IMR-90 (cell line): ENCODE results near the gene LAMC3. TPM values are rescaled to one million over a fixed set of nuclear protein-coding genes. Genes with fewer than 3 reads are reported as not detected.

Source experiments
- ATAC-seq: fragments of 200-7000 bp; cut with Tn5 transposase; 2 replicates; pipeline ENCODE4 v1.9.1; 2020; ENCODE audit warnings: low read depth, mild to moderate bottlenecking, moderate library complexity
- BruUV-seq: library from RNA; stranded (reverse); fragments of 400-500 nt; replicated peaks from 2 replicates; lab custom pipeline; 2021; lab: Mats Ljungman, UMichigan
- CTCF ChIA-PET: fragments of 300-600 bp; formaldehyde crosslinking; extraction: SDS; loops from one replicate; lab custom pipeline; 2021; ENCODE audit warnings: antibody characterized with exemption; lab: Yijun Ruan, JAX
- POLR2A ChIA-PET: fragments of 300-600 bp; sonication (Branson Sonifier 250); formaldehyde crosslinking; loops from one replicate; lab custom pipeline; 2022; ENCODE audit warnings: antibody characterized with exemption; ENCODE audit not compliant: unreplicated experiment; lab: Charles Lee
- DNase-seq: peaks from one replicate; pipeline ENCODE4 v3.0.0; 2013
- H2AFZ ChIP-seq: replicated peaks from 2 replicates; pipeline ENCODE3; 2013; ENCODE audit warnings: low read length, mild to moderate bottlenecking; ENCODE audit not compliant: poor library complexity
- H2AK5ac ChIP-seq: 2 replicates; pipeline ENCODE4 v1.6.1; 2013; ENCODE audit warnings: low read depth, low read length, inconsistent platforms
- H2AK9ac ChIP-seq: replicated peaks from 2 replicates; pipeline ENCODE3; 2013; ENCODE audit warnings: mild to moderate bottlenecking, low read depth, low read length, moderate library complexity; ENCODE audit not compliant: poor library complexity
- H2BK120ac ChIP-seq: 2 replicates; pipeline ENCODE4 v1.6.1; 2013; ENCODE audit warnings: low read depth, low read length, inconsistent platforms
- H2BK15ac ChIP-seq: 3 replicates; pipeline ENCODE4 v1.6.1; 2013; ENCODE audit warnings: low read depth, low read length, inconsistent platforms
- H2BK20ac ChIP-seq: 2 replicates; pipeline ENCODE4 v1.6.1; 2013; ENCODE audit warnings: low read depth, mild to moderate bottlenecking, inconsistent platforms, low read length, moderate library complexity
- H2BK5ac ChIP-seq: 2 replicates; pipeline ENCODE4 v1.6.1; 2013; ENCODE audit warnings: mild to moderate bottlenecking, low read depth, low read length, inconsistent platforms; ENCODE audit not compliant: poor library complexity, severe bottlenecking
- H3K14ac ChIP-seq: replicated peaks from 2 replicates; pipeline ENCODE4 v1.6.1; 2013; ENCODE audit warnings: low read depth, low read length, inconsistent platforms
- H3K18ac ChIP-seq: 2 replicates; pipeline ENCODE4 v1.6.1; 2013; ENCODE audit warnings: low read depth, low read length, control low read depth
- H3K23ac ChIP-seq: 2 replicates; pipeline ENCODE4 v1.6.1; 2013; ENCODE audit warnings: low read depth, low read length, inconsistent platforms
- H3K27ac ChIP-seq: 2 replicates; pipeline ENCODE4 v1.5.1; 2013; ENCODE audit warnings: mild to moderate bottlenecking, control low read depth, low read length; ENCODE audit not compliant: insufficient read depth
- H3K27me3 ChIP-seq: 2 replicates; pipeline ENCODE4 v1.6.1; 2013; ENCODE audit warnings: low read length; ENCODE audit not compliant: control insufficient read depth, insufficient read depth
- H3K36me3 ChIP-seq: 2 replicates; pipeline ENCODE4 v1.6.1; 2013; ENCODE audit warnings: low read length, mixed read lengths; ENCODE audit not compliant: control insufficient read depth, insufficient read depth
- H3K4ac ChIP-seq: 2 replicates; pipeline ENCODE4 v1.6.1; 2013; ENCODE audit warnings: low read depth, low read length, inconsistent platforms
- H3K4me1 ChIP-seq: 2 replicates; pipeline ENCODE4 v1.6.1; 2013; ENCODE audit warnings: low read length, mixed read lengths; ENCODE audit not compliant: control insufficient read depth, insufficient read depth
- H3K4me2 ChIP-seq: 2 replicates; pipeline ENCODE4 v1.6.1; 2013; ENCODE audit warnings: low read depth, mild to moderate bottlenecking, control low read depth, low read length, moderate library complexity
- H3K4me3 ChIP-seq: 2 replicates; pipeline ENCODE4 v1.5.1; 2013; ENCODE audit warnings: low read depth, mild to moderate bottlenecking, control low read depth, low read length, moderate library complexity; ENCODE audit not compliant: insufficient read depth
- H3K56ac ChIP-seq: 2 replicates; pipeline ENCODE4 v1.6.1; 2013; ENCODE audit warnings: low read length, inconsistent platforms; ENCODE audit not compliant: insufficient read depth; ENCODE audit errors: extremely low read depth
- H3K79me1 ChIP-seq, 2 experiments: 2 replicates each; pipeline ENCODE4 v1.6.1; 2013; ENCODE audit warnings: low read length in 2 of 2, inconsistent platforms in 1 of 2, low read depth in 1 of 2
- H3K9ac ChIP-seq: 2 replicates; pipeline ENCODE4 v1.6.1; 2013; ENCODE audit warnings: low read depth, low read length, control low read depth
- H3K9me1 ChIP-seq: 2 replicates; pipeline ENCODE4 v1.6.1; 2013; ENCODE audit warnings: low read length, inconsistent platforms; ENCODE audit not compliant: insufficient read depth
- H3K9me3 ChIP-seq: 2 replicates; pipeline ENCODE4 v1.6.1; 2013; ENCODE audit warnings: low read length; ENCODE audit not compliant: control insufficient read depth, insufficient read depth
- H4K20me1 ChIP-seq: 2 replicates; pipeline ENCODE4 v1.6.1; 2013; ENCODE audit warnings: low read length, inconsistent platforms; ENCODE audit not compliant: insufficient read depth
- H4K5ac ChIP-seq: 2 replicates; pipeline ENCODE4 v1.6.1; 2013; ENCODE audit warnings: mild to moderate bottlenecking, low read depth, low read length, control low read depth
- H4K8ac ChIP-seq, 2 experiments: 2 replicates each; pipeline ENCODE4 v1.6.1; 2013; ENCODE audit warnings: low read depth in 2 of 2, low read length in 2 of 2, control low read depth in 1 of 2, inconsistent platforms in 1 of 2
- H4K91ac ChIP-seq: 2 replicates; pipeline ENCODE4 v1.6.1; 2013; ENCODE audit warnings: low read depth, low read length, inconsistent platforms; ENCODE audit not compliant: insufficient read depth
- BHLHE40 ChIP-seq: fragments of 150-350 bp; IDR thresholded peaks from 2 replicates; pipeline ENCODE4 v1.6.1; 2016; ENCODE audit warnings: mild to moderate bottlenecking, low read depth, low read length
- CHD1 ChIP-seq: IDR thresholded peaks from 2 replicates; pipeline ENCODE4 v1.6.1; 2012; ENCODE audit warnings: low read depth, low read length, improper control_type of control experiment
- ELK1 ChIP-seq: fragments of 150-350 bp; IDR thresholded peaks from 2 replicates; pipeline ENCODE4 v1.6.1; 2016; ENCODE audit warnings: low read depth, mild to moderate bottlenecking, low read length, moderate library complexity, borderline replicate concordance
- MAZ ChIP-seq: IDR thresholded peaks from 2 replicates; pipeline ENCODE4 v1.6.1; 2012; ENCODE audit warnings: low read depth, mild to moderate bottlenecking, low read length, improper control_type of control experiment, moderate library complexity, borderline replicate concordance
- MXI1 ChIP-seq: IDR thresholded peaks from 2 replicates; pipeline ENCODE4 v1.6.1; 2012; ENCODE audit warnings: low read depth, mild to moderate bottlenecking, low read length, moderate library complexity, borderline replicate concordance
- NFE2L2 ChIP-seq: fragments of 150-350 bp; IDR thresholded peaks from 2 replicates; pipeline ENCODE4 v1.6.1; 2016; ENCODE audit warnings: low read depth, mild to moderate bottlenecking, low read length
- POLR2A ChIP-seq: IDR thresholded peaks from 2 replicates; pipeline ENCODE4 v1.6.1; 2012; ENCODE audit warnings: mild to moderate bottlenecking, low read depth, low read length
- SMC3 ChIP-seq: fragments of 150-350 bp; IDR thresholded peaks from 2 replicates; pipeline ENCODE4 v1.6.1; 2016; ENCODE audit warnings: low read depth, mild to moderate bottlenecking, antibody characterized with exemption, low read length, moderate library complexity
- WGBS, 2 experiments: methylation state at CpG; one replicate each; pipeline versions ENCODE4 v1.1.5 to v1.1.7; 2013; ENCODE audit warnings: missing lambda C conversion rate in 2 of 2; ENCODE audit not compliant: insufficient read length in 1 of 2; ENCODE audit errors: extremely low coverage in 2 of 2; 5-methylcytosine and 5-hydroxymethylcytosine counted together
- dilution Hi-C: fragments of 300-500 bp; cut with HindIII; formaldehyde crosslinking; loops from one replicate; pipeline ENCODE4 v1.14.3; 2018; ENCODE audit warnings: low sequenced_read_pairs; ENCODE audit not compliant: unreplicated experiment
- in situ Hi-C: fragments of 300-500 bp; cut with MboI; formaldehyde crosslinking; loops from 3 replicates; pipeline ENCODE4 v1.14.3; 2019; ENCODE audit warnings: low sequenced_read_pairs, inconsistent platforms, mixed read lengths
- intact Hi-C: fragments of 100-400 bp; cut with micrococcal nuclease; formaldehyde crosslinking; loops from 2 replicates; pipeline ENCODE4 v1.10.0; 2022
- polyA plus RNA-seq, 3 experiments: library from polyadenylated mRNA; depleted of rRNA; stranded (reverse); fragments of >200 nt; gene quantifications; 2 replicates each; pipeline ENCODE4 v1.2.3, GENCODE V29; 2012; ENCODE audit warnings: low replicate concordance in 1 of 3
- total RNA-seq: library from RNA; depleted of rRNA; stranded (reverse); fragments of >200 nt; gene quantifications from 2 replicates; pipeline ENCODE4 v1.2.3, GENCODE V29; 2012

The LAMC3 gene
- total and polyA plus RNA-seq, 2 of the 4 experiments (the other 2 are of a cell fraction), result not detected

- DNase-seq, result no peak
- Histone ChIP-seq H2AFZ (no peak overlapping the region), H2BK5ac (no peak overlapping the region), H3K36me3 (no peaks in the 10 kb centered on the region), H3K4ac (no peak overlapping the region), H2AK5ac (no peak overlapping the region), H3K79me1 (no peaks in the 10 kb centered on the region), H2BK20ac (no peak overlapping the region), H3K23ac (no peak overlapping the region), H3K9ac (no peak overlapping the region), H3K9me1 (no peaks in the 10 kb centered on the region; the same call in 1 of the 2 replicates), H4K91ac (no peak overlapping the region), H3K56ac (no peak overlapping the region), H2BK120ac (no peak overlapping the region), H3K9me3 (no peaks in the 10 kb centered on the region), H3K27me3 (peaks cover 51% of the 10 kb centered on the region), H2BK15ac (no peak overlapping the region), H3K18ac (no peak overlapping the region), H2AK9ac (no peak overlapping the region), H4K8ac (no peak overlapping the region), H3K4me3 (no peak overlapping the region), H3K14ac (no peak overlapping the region), H3K4me2 (no peak overlapping the region), H4K5ac (no peak overlapping the region), H3K4me1 (no peaks in the 10 kb centered on the region), H4K20me1 (no peaks in the 10 kb centered on the region), H3K27ac (no peak overlapping the region)
- intact Hi-C loops (no loop called here), dilution Hi-C loops (no loop called here), in situ Hi-C loops (no loop called here)
- CTCF ChIA-PET, result no interaction called here
- ATAC-seq, result no peak
- no peak for TF ChIP-seq NFE2L2
- no peak for TF ChIP-seq POLR2A
- no peak for TF ChIP-seq ELK1
- TF ChIP-seq BHLHE40, result no peak
- no peak for TF ChIP-seq MAZ
- TF ChIP-seq SMC3, result no peak
- TF ChIP-seq MXI1, result no peak
- TF ChIP-seq CHD1, result no peak
- no TSS peak for BruUV-seq
- POLR2A ChIA-PET, result no interaction called here
- 55% methylated on average over 5 of the region's 9 CpGs; no CpG with 5 or more reads in 1 of the 2 experiments for WGBS, 2 experiments
Observed at GRCh38 chr9:131067625-131068024, 58.7 kb downstream of the LAMC3 start.
